HG02642 (cell line): ENCODE results near the gene FCN3.

Experiments used
- ATAC-seq: cut with Tn5 transposase; IDR thresholded peaks from one replicate; pipeline ENCODE4 v1.9.1; 2021; ENCODE audit warnings: mild to moderate bottlenecking; ENCODE audit not compliant: unreplicated experiment, poor library complexity

FCN3 gene

DNA sequence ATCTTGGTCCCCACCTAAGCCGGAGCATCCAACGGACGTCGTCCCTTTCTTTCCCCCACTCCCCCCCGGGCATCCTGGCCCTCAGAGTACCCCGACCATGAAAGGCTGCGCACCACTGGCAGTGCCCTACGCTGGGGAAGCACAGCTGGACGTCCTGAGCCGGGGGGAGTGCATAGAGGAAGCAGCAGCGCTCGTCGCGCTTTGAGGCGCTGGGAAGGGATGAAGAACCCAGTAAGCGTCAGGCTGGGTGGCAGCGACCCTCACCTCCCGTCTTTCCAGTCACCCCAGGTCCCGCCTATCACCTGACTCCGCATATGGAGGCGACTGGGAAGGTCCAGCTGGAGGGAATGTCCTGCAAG, 13.6 kb downstream of the FCN3 start:
- ATAC-seq: no peak

DNA sequence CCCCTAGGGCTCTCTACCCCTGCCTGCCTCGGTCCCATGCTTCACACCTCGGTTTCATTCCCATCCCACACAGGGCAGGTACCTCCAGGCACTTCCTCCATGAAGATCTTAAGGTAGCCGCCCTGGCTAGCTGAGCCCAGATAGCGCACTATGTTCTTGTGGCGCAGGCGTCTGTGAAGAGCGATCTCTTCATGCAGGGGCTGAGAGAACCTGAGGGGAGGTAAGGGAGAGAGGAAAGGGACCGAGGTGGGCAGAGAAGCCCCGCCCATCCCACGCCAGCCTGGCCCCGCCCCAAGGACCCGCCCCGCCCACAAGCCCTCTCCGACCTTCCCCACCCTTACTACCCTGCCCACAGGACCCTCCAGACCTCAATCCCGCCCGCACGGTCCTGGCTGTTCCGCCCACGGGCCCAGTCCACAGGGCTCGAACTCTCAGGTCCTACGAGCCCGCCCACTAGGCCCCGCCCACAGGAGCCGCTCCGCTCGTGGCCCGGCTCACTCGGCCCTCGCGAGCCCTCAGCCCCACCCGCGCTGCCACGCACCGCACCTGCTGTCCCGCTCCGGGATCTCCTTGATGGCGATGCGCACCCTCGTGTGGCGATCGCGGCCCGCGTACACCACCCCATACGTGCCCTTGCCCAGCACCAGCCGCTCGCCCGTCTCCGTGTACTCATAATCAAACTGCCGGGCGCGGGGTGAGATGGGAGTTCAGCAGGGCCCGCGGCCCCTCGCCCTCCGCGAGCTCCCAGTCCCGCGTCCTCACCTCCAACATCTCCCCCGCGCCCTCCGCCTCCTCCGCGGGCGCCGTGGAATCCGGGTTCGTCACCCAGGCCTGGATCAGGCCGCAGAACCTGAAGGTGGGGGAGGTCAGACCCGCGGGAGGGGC, 14.2 kb downstream of the FCN3 start:
- ATAC-seq: no peak

DNA sequence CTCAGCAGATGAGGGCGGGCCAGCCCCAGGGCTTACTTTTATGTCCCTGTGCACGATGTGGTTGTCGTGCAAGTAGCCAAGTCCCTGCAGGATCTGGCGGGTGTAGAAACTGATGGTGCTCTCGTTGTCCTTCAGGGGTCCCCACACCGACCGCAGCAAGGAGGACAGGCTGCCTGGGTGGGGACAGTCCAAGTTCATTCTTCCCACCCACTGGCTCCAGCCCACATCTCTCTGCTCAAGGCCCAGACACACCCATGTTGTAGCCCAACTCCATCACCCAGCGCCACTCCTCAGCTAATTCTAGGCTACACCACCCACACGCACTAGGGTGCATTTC, 14.8 kb downstream of the FCN3 start:
- ATAC-seq: no peak

DNA sequence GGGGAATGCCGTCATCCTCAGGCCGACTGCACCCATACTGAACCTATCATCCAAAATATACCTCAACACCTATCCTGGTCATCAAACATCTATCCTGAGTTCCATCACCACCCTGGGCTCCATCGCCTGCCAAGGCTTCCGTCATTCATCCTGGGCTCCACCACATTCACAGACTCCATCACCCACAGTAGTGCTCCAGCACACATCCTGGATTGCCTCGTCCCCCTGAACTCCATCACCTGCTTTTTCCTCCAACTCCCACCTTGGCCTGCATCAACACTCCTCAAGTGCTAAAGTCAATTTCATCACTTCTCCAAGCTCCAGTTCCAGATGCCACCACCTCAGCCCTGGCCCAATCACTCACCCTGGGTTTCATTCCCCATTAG, 15.7 kb downstream of the FCN3 start:
- no peak for ATAC-seq

DNA sequence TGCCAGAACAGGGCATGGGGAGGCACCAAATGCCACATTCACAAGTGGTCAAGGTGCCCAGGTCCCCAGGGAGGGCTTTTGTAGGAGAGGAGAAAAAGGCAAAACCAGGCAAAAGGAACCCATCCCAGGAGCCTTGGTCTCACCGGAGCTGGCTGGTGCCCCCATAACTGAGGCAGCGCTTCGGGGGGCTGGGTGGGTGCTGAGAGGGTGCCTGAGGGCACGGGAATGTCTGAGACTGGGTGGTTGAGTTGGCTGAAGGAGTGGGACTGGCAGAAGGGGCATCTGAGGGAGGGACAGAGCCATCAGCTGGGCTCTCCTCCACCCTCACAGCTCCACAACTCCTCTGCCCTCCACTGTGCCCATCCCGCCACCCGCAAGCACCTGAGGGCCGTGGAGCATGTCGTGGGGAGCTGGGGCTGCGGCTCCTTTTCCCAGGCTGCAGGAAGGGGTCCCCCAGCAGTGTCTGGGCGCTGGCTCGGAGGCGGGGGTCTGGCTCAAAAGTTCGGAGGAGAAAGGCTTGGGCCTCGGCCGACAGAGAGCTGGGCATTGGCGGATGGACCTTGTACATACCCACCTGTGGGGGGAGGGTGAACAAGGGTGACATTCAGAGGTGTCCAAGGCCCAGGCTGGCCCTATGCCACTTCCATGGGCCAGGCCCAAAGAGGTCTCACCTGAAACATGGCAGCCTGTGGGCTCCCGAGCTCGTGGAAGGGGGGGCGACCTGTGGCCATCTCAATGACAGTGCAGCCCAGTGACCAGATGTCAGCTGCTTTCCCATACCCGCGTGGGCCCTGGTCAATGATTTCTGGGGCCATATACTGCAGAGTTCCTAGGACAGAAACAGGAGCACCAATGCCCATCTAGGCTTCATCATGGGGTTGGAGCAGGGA, 16.3 kb downstream of the FCN3 start:
- no peak for ATAC-seq

DNA sequence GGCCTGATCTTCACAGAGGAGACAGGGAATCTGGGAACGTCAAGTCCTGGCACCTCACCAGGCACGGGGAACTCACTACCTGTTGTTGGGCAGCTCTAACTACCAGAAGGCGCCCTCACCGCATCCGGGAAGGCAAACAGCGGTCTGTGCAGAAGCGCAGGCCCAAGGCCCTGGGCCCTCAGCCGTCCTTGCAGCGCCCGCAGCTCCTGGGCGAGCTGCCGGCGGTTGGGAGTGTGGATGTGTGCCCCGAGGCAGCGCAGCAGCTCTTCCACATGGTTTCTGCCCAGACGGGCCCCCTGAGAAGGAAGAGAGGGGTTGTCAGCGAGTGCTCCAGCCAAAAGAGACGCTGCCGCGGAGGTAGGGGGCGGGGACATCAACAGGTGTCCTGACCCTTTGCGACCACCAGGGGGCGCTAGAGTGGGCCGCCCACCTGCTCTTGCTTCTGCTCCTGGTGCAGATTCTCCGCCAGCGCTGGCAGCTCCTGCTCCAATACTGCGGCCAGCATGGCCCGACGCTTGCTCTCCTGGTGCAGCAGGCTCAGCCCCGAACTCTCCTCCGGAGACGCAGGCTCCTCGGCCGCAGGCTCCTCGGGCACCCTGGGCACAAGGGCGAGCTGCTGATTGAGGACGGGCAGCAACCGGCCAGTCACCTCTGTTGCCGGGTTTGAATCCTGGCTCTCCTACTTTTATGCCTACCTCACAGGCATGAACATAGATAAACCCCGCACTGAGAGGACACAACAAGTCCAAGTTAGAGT, 17.2 kb downstream of the FCN3 start:
- ATAC-seq: peak; percentile 65

DNA sequence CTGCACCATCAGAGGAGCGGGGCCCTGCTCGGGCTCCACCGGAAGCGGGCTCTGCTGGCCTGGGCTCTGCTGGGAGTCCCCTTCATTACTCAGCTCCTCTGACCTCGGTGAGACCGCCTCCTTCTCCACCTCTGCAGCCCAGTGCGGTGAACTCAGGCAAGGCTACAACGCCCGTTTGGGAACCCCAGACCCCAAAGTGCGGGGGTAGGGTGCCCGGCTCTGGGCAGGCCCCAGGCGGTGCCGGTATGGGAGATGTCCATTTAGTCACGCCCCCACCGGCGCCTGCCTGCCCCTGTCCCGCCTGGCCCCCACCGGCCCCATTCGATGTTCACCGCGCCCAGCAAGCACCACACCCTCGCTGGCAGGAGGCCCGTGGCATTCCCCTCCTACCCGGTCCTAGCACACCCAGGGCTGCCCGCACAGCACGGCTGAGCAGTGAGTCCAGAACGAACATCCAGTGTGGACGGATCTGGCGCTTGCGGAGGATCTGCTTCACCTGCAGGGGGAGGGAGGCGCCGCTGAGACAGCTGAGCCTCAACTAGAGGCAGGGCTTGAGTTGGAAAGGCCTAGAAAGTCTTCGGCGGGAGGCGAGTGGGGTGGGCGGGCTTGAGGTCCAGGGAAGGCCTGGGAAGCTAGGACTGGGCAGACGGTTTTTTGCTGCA, 17.9 kb downstream of the FCN3 start:
- no peak for ATAC-seq

DNA sequence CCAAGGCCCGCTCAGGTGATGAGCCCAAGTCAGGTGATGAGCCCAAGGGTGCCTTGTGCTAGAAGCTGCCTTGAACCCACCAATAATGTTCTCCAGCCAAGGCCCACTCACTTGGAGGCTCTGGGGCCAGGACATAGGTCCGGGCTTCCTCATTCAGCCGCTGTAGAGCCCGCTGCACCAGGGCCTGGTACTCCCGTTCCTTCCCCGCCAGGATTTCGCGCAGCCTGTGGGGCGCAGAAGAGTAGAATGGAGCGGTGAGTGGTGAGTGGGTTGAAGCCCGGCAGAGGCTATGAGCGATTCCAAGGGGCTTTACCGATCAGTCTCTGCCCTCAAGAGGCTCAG, 18.4 kb downstream of the FCN3 start:
- no peak for ATAC-seq

DNA sequence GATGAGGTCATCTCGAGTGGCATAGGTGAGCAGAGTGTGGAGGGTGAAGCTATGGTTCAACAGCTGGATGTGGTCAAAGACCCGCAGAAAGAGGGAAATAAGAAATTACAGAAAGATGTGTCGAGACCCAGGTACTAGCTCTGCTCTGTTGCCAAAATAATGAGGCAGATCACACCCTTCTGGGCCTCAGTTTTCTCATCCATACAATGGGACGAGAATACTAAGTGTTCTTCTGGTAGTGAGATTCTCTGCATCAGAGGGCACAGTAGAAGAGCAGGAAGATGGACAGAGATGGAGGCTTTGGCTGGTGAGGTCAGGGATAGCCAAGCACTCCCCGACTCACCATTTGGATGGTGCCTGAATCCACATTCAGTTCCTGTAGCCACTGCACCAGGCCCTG, 18.9 kb downstream of the FCN3 start:
- ATAC-seq: no peak

DNA sequence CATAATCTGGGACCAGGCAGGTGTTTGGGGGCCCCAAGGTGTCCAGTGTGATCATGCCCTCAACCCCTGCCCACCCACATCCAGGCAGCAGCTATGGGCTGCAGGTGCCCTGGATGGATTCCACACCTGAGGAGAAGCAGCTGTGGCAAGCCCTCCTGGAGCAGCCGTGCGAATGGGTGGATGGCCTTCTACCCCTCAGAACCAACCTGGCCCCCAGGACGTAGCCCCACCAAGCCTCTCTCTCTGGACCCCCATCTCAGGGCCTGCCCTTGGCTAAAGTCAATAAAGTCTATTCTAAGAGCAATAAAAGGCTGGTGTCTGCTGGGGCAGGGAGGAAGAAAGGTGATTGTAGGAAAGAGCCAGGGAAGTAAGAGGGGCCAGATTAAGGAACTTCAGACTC, 21.0 kb downstream of the FCN3 start:
- no peak for ATAC-seq

DNA sequence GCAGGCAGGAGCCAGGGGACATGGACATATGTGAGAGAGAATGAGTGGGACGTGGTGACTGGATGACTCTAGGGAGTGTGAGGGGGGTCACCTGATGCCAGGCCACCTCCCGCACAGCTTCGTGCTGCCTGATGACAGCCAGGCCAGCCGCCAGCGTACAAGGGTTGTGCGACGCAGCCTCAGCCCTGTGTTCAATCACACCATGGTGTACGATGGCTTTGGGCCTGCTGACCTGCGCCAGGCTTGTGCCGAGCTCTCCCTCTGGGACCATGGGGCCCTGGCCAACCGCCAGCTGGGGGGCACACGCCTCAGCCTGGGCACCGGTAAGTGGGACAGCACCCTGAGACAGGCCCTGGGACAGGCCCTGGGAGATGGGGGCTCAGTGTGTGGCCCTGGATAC, 21.5 kb downstream of the FCN3 start:
- ATAC-seq: no peak

DNA sequence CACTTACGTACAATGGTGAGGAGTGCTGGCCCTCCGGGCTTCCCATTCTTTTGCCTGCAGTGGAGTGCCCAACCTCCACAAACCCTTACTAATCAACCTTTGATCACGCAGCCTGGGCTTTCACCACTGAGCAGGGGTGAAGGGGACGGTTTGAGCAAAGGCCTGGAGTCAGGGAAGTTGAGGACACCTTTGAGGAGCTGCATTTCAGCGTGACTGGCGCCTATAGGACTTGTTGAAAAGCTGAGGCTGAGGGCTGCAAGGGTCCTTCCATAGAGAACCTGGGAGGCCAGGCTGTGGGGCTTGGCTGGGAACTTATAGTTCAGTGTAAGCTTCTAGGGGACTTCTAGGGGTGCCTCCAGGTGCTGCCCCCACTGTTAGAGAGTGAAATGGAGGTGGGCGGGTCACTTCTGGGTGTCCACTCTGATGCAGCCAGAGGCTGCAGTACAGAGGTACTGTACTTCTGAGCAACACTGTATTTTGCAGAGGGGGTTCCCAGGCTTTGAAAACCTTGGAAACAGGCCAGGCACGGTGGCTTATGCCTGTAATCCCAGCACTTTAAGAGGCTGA, 23.0 kb downstream of the FCN3 start:
- ATAC-seq: no peak

DNA sequence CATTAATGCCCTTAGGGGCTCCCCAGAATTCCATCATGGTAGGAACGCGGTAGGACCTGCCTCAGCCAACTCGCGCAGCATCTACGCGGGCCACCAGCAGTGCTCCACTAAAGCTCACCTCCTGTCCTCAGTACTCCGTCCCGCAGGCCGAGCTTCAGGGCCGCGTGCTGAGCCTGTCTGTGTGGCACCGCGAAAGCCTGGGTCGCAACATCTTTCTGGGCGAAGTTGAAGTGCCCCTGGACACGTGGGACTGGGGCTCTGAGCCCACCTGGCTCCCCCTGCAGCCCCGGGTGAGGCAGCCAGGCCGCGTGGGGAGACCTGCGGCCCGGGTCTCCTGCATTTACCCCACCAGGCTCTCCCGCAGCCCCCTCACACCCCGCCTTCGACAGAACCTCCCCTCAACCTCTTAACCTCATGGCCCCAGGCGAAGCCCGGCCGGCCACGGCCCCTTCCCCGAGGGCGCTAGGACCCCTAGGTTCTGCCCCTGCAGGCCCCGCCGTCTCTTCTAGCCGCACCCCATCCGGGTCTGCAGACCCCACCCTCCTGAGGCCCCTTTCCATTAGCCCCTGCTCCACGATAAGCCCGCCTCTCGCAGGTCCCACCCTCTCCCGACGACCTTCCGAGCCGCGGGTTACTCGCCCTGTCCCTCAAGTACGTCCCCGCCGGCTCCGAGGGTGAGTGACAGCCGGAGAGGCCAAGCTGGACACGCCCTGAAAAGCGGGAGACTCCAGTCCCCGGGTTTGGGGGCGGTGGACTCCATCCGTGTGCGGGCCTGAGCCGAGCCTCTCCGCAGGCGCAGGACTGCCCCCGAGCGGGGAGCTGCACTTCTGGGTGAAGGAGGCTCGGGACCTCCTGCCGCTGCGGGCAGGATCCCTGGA, 23.7 kb downstream of the FCN3 start:
- ATAC-seq: no peak

DNA sequence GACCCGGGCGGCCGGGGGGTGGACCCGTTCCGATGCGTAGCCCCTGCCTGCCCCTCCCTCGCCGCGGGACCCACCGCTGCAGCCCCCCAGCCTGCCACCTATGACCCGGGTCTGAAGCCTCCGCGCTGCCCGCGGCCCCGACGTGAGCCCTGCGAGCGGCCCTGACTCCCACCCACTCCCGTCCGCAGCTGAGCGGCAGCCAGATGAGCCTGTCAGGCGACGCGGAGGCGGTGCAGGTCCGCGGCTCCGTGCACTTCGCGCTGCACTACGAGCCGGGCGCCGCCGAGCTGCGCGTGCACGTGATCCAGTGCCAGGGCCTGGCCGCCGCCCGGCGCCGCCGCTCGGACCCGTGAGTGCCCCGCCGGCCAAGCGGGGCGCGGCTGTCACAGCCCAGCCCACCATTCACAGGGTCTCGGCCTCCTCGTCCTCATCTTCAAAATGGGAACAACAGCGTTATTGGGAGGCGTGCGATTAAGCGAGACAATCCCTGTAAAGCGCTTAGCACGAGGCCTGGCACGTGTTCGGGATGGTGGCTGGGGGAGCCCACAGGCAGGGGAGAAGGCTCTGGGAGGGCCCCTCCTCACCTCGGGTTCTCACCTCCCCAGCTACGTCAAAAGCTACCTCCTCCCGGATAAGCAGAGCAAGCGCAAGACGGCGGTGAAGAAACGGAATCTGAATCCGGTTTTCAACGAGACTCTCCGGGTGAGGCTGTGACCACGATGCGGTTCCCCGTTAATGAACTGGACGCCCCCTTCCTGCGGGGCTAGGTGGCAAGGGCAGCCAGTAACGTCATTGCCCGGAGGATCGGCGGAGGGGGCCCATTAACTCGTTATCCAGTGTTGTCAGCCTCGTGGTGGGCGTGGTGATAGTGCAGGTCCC, 24.6 kb downstream of the FCN3 start:
- no peak for ATAC-seq

DNA sequence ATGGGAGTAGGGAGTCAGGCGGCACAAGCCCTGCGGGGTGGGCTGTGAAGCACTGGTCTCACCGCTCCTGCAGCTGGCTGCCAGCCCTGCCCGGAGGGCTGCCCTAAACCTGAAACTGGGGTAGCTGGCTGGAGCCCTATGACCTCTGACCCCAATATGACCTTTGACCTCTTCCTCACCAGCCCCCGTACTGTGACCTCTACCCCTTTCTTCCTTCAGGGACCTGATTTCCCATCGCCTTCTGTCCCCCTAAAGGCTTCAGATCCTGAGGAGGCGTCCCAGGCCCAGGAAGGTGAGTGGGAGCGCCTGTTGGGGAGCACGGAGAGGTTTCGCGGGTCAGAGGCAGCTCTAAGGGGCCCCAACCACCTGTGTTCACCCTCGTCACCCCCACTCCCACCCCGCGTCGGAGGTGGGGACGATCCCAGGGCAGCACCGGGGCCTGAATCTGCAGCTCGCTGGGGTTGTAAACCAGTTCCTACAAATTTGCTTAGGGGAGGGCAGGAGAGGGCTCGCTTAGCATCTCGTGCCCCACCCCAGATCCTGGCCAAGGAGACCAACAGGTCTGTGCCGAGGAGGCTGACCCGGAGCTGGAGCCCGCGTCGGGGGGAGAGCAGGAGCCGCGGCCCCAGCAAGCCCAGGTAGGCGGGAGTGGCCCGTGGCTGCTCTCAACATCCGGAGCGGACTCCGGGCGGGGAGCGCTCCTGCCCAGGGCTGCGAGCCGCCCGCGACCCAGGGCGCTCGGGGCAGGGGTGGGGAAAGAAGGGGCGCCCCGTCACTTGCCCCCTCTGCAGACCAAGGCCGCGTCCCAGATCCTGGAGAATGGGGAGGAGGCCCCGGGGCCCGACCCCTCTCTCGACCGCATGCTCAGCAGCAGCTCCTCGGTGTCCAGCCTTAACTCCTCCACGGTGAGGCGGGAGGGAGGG, 25.5 kb downstream of the FCN3 start:
- no peak for ATAC-seq

DNA sequence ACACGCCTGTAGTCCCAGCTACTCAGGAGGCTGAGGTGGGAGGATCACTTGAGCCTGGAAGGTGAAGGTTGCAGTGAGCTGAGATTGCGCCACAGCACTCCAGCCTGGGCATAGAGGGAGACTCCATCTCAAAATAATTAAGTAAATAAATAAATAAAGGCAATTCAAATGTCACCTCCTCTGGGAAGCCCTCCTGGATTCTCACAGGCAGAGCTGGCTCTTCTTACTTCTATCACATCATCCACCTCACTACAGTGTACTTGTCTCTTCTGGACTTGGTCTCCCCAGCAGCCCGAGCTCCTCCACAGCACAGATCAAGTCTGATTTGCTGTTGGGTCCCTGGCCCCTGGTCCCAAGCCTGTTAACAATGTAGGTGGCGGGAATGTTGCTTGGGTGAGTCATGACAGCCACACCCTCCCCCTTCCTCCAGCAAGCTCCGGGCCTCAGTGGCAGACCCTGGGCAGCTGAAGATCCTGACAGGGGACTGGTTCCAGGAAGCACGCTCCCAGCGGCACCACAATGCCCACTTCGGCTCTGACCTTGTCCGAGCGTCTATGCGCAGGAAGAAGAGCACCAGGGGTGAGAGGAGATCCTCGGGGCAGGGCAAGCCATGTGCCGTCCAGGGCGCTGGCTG, 27.5 kb downstream of the FCN3 start:
- ATAC-seq: no peak

DNA sequence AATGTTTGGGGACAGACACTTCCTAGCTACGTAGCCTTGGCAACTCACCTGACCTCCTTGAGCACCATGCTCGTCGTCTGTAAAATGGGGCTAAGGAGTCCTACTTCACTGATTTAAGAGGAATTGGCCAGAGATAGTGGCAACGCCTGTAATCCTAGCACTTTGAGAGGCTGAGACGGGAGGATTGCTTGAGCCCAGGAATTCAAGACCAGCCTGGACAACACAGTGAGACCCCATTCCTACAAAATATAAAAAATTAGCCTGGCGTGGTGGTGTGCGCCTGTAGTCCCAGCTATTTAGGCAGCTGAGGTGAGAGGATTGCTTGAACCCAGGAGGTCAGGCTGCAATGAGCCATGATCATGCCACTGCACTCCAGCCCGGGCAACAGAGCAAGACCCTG, 28.3 kb downstream of the FCN3 start:
- no peak for ATAC-seq
